GM15510 (cell line): ENCODE results near the gene CACNA2D4.

Experiments used
- POLR2A ChIP-seq: IDR thresholded peaks from 3 replicates; pipeline ENCODE4 v1.6.1; 2011; ENCODE audit warnings: borderline replicate concordance; ENCODE audit not compliant: insufficient read length; ENCODE audit errors: extremely low read depth

CACNA2D4 gene

DNA sequence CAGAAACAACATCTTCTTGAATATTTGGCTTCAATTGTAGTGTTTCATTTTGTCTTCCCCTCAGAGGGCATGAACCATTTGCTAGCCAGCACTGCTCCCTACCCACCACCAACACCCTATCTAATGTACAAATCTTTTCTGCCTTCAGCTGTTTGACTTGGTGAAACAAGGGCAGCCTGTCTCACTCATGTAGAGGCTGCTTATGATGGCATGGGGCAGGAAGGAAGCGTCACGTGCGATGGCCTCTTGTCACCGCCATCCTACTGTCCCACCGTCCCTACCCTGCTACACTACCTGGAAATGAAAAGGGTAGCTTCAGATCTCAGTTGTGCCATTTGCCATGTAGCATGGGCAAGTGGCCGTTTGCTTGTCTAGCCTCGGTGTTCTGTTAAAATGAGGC, 128.0 kb downstream of the CACNA2D4 start:
- no peak for TF ChIP-seq POLR2A

GRCh38 chr12:1787714-1788113, 130.7 kb downstream of the CACNA2D4 start:
- TF ChIP-seq POLR2A = no peak

DNA sequence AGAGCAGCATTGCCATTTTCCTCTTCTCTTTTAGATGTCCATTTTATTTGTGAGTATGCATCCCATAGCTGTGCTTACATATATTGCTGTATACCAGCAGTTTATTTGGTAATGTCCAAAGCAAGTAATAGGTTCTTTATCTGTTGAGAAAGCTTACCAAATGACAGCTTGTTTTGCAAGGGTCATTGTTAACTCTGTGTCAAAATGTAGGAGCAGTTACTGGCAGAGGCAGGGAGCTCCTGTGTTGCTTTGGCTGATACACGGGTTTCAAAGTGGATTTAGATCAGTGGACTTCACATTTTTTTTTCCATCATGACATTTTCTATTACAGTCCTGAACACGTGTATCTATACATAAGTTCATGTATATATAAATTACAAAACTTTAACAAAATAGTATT, 136.2 kb downstream of the CACNA2D4 start:
- no peak for TF ChIP-seq POLR2A

DNA sequence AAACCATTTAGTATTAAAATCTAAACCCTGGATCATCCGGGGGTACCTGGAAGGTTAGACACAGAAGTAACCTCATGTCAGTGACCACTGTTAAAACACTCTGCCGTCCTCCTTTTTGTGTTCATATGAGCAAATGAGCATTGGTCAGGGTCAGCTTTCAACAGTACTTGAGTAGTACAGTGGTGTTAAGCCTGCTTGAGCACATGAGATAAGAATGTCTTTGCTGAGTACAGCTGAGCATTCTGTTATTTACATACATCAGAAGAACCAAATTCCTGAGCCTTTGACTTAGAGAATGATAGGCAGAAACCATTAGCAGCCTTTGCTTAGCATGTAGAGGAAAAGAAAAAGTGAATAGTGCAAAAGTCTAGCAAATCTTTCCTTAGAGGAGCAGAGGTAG, 136.7 kb downstream of the CACNA2D4 start:
- no peak for TF ChIP-seq POLR2A

GRCh38 chr12:1779783-1780182, 138.7 kb downstream of the CACNA2D4 start:
- no peak for TF ChIP-seq POLR2A

DNA sequence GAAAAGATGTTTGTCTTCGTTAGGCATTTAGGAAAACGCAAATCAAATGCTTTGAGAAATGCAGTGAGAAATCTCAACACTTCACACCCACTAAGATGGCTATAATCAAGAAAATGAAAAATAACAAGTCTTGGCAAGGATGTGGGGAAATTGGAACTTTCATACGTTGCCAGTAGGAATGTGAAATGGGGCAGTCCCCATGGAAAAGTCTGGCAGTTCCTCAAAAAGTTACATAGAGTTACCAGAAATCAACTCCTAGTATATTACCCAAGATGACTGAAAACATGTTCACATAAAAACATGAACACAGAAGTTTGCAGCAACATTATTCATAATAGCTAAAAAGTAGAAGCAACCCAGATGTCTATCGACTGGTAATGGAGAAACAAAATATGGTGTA, 139.5 kb downstream of the CACNA2D4 start:
- no peak for TF ChIP-seq POLR2A

DNA sequence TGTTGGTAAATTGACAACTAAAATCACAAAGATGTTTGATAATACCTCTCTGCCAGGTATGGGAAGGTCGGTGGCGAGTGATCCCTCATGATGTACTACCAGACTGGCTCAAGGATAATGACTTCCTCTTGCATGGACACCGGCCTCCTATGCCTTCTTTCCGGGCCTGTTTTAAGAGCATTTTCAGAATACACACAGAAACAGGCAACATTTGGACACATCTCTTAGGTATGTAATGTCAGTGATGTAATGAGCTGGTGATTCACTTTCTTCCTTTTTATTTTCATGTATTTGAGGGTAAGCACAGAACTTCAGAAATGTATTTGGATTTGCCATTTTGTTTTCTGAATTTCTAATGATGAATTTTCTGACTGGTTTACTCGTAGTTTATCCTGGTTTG, 140.7 kb downstream of the CACNA2D4 start:
- no peak for TF ChIP-seq POLR2A

GRCh38 chr12:1776170-1776921, 142.1 kb downstream of the CACNA2D4 start:
- TF ChIP-seq POLR2A = no peak

DNA sequence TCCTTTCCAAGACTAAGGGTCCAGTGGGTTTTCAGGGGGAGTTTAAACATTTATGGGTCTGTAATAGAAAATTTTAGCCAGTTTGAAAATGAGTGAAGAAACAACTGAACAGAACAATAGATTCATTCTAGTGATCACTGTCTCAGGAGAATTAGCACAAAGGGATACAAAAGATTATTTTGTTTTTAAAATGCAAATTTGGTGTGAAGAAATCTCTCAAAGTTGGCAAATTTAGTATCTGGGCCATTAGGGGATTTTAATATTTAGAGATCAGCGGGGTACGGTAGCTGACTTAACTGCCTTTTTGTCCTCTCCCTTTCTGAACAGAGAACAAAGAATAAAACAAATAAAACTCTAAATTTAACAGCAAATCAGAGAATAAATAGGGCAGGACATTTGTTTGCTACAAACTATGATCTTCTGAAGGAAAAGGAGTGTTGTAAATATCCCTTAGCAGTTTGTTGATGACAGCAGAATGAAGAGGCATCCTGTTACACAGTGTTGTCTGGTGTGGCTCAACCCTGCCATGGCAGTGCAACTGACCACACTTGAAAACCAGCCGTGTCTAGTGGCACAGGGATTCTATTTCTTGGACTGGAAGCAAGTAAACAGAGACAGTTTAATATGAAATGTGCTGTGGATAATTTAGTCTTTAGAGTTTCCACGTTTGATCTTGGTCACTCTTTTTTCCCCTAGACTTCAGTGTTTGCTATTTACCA, 144.4 kb downstream of the CACNA2D4 start:
- TF ChIP-seq POLR2A = no peak

- no peak for TF ChIP-seq POLR2A
Observed at GRCh38 chr12:1769809-1770494, 148.5 kb downstream of the CACNA2D4 start.

DNA sequence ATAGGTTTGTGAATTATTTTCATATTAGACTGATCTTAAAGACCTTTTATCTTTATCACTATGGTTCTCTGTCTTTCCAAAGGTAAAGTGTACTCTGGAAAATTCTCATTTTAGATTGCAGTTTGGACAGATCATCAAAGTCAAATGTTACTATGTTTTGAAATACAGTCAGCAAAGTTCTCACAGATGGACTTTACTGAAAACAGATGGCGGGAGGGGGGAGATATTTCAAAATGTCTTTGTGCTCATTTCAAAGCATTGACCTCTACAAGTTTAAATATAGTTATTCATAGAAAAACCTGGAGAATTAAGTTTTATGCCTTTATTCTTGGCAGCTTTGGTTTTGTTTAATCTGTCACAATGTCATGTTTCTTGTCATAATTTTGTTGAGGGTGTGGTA, 149.8 kb downstream of the CACNA2D4 start:
- no peak for TF ChIP-seq POLR2A

DNA sequence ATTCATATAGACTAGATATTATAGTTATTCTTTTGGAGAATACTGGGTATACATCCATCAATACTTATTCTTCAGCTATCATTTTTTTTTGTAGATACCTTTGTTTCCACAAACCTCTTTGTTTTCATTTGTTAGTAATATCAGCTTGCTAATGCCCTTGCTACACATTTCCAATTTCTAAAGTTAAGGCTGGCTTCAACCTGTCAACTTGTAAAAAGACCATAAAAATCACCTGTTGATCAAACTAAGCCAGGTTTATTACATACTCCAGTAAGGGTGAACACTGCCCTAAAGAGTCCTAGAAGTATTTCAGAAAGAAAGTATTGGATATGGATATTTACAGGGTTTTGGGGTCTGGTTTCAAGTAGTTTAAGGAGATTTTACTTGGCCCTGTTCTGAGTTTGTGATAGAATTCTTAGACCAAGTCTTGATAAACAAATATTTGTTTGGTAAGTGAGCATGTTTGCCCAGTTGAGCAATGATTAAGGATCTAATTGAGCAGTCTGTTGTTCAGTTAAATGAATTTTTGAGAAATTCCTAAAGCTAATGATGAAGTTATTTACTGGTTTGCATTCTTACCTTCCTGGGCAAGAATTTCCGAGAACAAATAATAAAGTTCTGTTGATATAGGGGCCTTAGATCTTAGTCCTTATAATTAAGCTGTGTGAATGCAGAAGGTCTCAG, 150.9 kb downstream of the CACNA2D4 start:
- no peak for TF ChIP-seq POLR2A

GRCh38 chr12:1766110-1766509, 152.3 kb downstream of the CACNA2D4 start:
- no peak for TF ChIP-seq POLR2A

- TF ChIP-seq POLR2A = no peak
Observed at GRCh38 chr12:1763153-1763552, 155.3 kb downstream of the CACNA2D4 start.

DNA sequence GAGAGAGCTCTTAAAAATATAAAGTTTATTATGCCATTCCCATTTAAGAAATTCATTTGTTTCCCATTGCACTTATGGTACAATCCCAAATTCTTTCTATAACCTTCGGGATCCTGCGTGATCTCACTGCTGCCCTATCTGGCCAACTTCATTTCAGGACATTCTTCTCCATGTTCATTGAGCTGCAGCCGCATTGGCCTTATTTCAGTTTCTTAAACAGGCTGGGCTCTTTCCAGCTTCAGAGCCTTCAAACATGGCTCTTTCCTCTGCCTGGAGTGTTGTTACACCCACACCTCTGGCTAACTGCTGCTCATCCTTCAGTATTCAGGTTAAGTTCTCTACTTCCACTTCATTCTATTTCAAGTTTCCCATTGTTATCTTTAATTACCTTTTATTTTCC, 156.6 kb downstream of the CACNA2D4 start:
- no peak for TF ChIP-seq POLR2A

- TF ChIP-seq POLR2A = no peak
Observed at GRCh38 chr12:1760566-1761382, 157.7 kb downstream of the CACNA2D4 start.
